ENCODE results near the gene VGF.
A peak's percentile ranks its signal among the peaks of the same experiment; 100 is the strongest.
"Not testable (repeated sequence)": the region's sequence is repeated elsewhere in the genome, so short reads cannot be mapped to it uniquely, and the experiment has no call there.

VGF gene

GRCh38 chr7:101114492-101114891, 50.9 kb downstream of the VGF start:
- peak; percentile 79 for DNase-seq

GRCh38 chr7:101113836-101114235, 51.5 kb downstream of the VGF start:
- DNase-seq = no peak

- DNase-seq = not testable (repeated sequence)
Measured at GRCh38 chr7:101113140-101113539, 52.2 kb downstream of the VGF start.

Data from fibroblast of skin of back (primary cell).